Stimulated activated CD8-positive, alpha-beta memory T cell treated with anti-CD3 and anti-CD28 coated beads, Interleukin-12 subunit alpha, Interleukin-12 subunit beta, amount 100 ng/mL, for 4 hours (primary cell): ENCODE results near the gene GNAZ.
"Not testable (repeated sequence)": the region's sequence is repeated elsewhere in the genome, so short reads cannot be mapped to it uniquely, and the experiment has no call there.

Source experiments
- DNase-seq: peaks from one replicate; pipeline ENCODE4 v3.0.0-alpha.2; 2020; ENCODE audit warnings: low read depth

Gene GNAZ

GRCh38 chr22:23044570-23044969, 25.7 kb upstream of the GNAZ start:
- no peak for DNase-seq

- DNase-seq: no peak
Measured at GRCh38 chr22:23045461-23045860, 24.9 kb upstream of the GNAZ start.

GRCh38 chr22:23047265-23047664, 23.1 kb upstream of the GNAZ start:
- no peak for DNase-seq

GRCh38 chr22:23047742-23048141, 22.6 kb upstream of the GNAZ start:
- no peak for DNase-seq

GRCh38 chr22:23050546-23050945, 19.8 kb upstream of the GNAZ start:
- not testable (repeated sequence) for DNase-seq

GRCh38 chr22:23053051-23053707, 17.1 kb upstream of the GNAZ start:
- DNase-seq: no peak

- DNase-seq: no peak
Measured at GRCh38 chr22:23053912-23054530, 16.3 kb upstream of the GNAZ start.

- DNase-seq: no peak
Measured at GRCh38 chr22:23054531-23055257, 15.6 kb upstream of the GNAZ start.

- no peak for DNase-seq
Measured at GRCh38 chr22:23055449-23056179, 14.7 kb upstream of the GNAZ start.

- DNase-seq: no peak
Measured at GRCh38 chr22:23057331-23057730, 13.0 kb upstream of the GNAZ start.

- DNase-seq: no peak
Measured at GRCh38 chr22:23058063-23058462, 12.3 kb upstream of the GNAZ start.

- no peak for DNase-seq
Measured at GRCh38 chr22:23058481-23059283, 11.6 kb upstream of the GNAZ start.

GRCh38 chr22:23059284-23059948, 10.9 kb upstream of the GNAZ start:
- DNase-seq: no peak

- no peak for DNase-seq
Measured at GRCh38 chr22:23060612-23061400, 9.5 kb upstream of the GNAZ start.

- DNase-seq: no peak
Measured at GRCh38 chr22:23061471-23062280, 8.6 kb upstream of the GNAZ start.

- DNase-seq: no peak
Measured at GRCh38 chr22:23062616-23063538, 7.4 kb upstream of the GNAZ start.

GRCh38 chr22:23063539-23064380, 6.6 kb upstream of the GNAZ start:
- DNase-seq: no peak
